HTERT RPE-1 (cell line): ENCODE results near the gene WNT7B.

ENCODE experiments used
- in situ Hi-C: fragments of 300-500 bp; cut with MboI; formaldehyde crosslinking; loops from 4 replicates; pipeline ENCODE4 v1.14.3; 2020; ENCODE audit warnings: low sequenced_read_pairs

WNT7B gene

GRCh38 chr22:45960477-45961386, 16.2 kb downstream of the WNT7B start:
- in situ Hi-C loops: no loop called here

GRCh38 chr22:45959719-45960476, 17.1 kb downstream of the WNT7B start:
- in situ Hi-C loops: no loop called here

- in situ Hi-C loops: no loop called here
Observed at GRCh38 chr22:45958971-45959370, 18.0 kb downstream of the WNT7B start.

- in situ Hi-C loops: no loop called here
Observed at GRCh38 chr22:45957826-45958225, 19.1 kb downstream of the WNT7B start.

GRCh38 chr22:45953178-45953577, 23.8 kb downstream of the WNT7B start:
- in situ Hi-C loops: no loop called here

- in situ Hi-C loops: no loop called here
Observed at GRCh38 chr22:45952553-45952952, 24.4 kb downstream of the WNT7B start.

- in situ Hi-C loops: no loop called here
Observed at GRCh38 chr22:45952151-45952550, 24.8 kb downstream of the WNT7B start.

- in situ Hi-C loops: no loop called here
Observed at GRCh38 chr22:45949891-45950290, 27.1 kb downstream of the WNT7B start.

- in situ Hi-C loops: no loop called here
Observed at GRCh38 chr22:45949258-45949870, 27.6 kb downstream of the WNT7B start.

- in situ Hi-C loops: no loop called here
Observed at GRCh38 chr22:45948081-45948648, 28.8 kb downstream of the WNT7B start.

- in situ Hi-C loops: no loop called here
Observed at GRCh38 chr22:45946805-45947600, 30.0 kb downstream of the WNT7B start.

GRCh38 chr22:45945621-45946106, 31.3 kb downstream of the WNT7B start:
- in situ Hi-C loops: no loop called here

- in situ Hi-C loops: no loop called here
Observed at GRCh38 chr22:45942787-45943493, 34.0 kb downstream of the WNT7B start.

GRCh38 chr22:45942344-45942743, 34.6 kb downstream of the WNT7B start:
- in situ Hi-C loops: no loop called here

- in situ Hi-C loops: no loop called here
Observed at GRCh38 chr22:45938913-45939312, 38.0 kb downstream of the WNT7B start.

GRCh38 chr22:45937960-45938359, 39.0 kb downstream of the WNT7B start:
- in situ Hi-C loops: no loop called here

- in situ Hi-C loops: no loop called here
Observed at GRCh38 chr22:45935573-45935972, 41.4 kb downstream of the WNT7B start.

- in situ Hi-C loops: no loop called here
Observed at GRCh38 chr22:45934659-45935341, 42.2 kb downstream of the WNT7B start.

- in situ Hi-C loops: no loop called here
Observed at GRCh38 chr22:45934168-45934564, 42.8 kb downstream of the WNT7B start.
